ENCODE measurements around the gene OPN4.

- no peak for TF ChIP-seq CTCF (conservative IDR thresholded peaks at IDR 0.05; ENCODE audit: low read depth, low read length)
- no peak for TF ChIP-seq EZH2phosphoT487 (IDR thresholded peaks at IDR 0.05; ENCODE audit: borderline replicate concordance, low read length)
Observed at GRCh38 chr10:86664341-86665217, 10.2 kb downstream of the OPN4 start.

All from PC-3 (cell line).